Stimulated activated CD8-positive, alpha-beta memory T cell treated with anti-CD3 and anti-CD28 coated beads, Interleukin-2, amount 100 ng/mL, for 1 hour (primary cell): ENCODE results near the gene UCK2.

Experiments
- DNase-seq, 2 donors: peaks; one replicate each; pipeline ENCODE4 v3.0.0-alpha.2; 2020; ENCODE audit warnings: low read depth in 2 of 2

UCK2 gene

GRCh38 chr1:165938844-165939243 is 111.4 kb downstream of the UCK2 start:
- DNase-seq: no peak

- no peak for DNase-seq
These were observed 114.1 kb downstream of the UCK2 start for GRCh38 chr1:165941531-165941930.

- no peak for DNase-seq
These were observed 114.6 kb downstream of the UCK2 start for GRCh38 chr1:165942062-165942461.

GRCh38 chr1:165942927-165943597 is 115.6 kb downstream of the UCK2 start:
- no peak for DNase-seq

GRCh38 chr1:165945911-165946310 is 118.5 kb downstream of the UCK2 start:
- no peak for DNase-seq

- DNase-seq: no peak
These were observed 120.5 kb downstream of the UCK2 start for GRCh38 chr1:165947797-165948455.

- DNase-seq: no peak
These were observed 122.1 kb downstream of the UCK2 start for GRCh38 chr1:165949335-165950130.

- no peak for DNase-seq
These were observed 127.5 kb downstream of the UCK2 start for GRCh38 chr1:165954940-165955339.

- DNase-seq: no peak
These were observed 130.9 kb downstream of the UCK2 start for GRCh38 chr1:165958306-165958705.

- DNase-seq: no peak
These were observed 132.7 kb downstream of the UCK2 start for GRCh38 chr1:165960136-165960535.

- no peak for DNase-seq
These were observed 133.5 kb downstream of the UCK2 start for GRCh38 chr1:165960881-165961280.
